H1 (cell line): ENCODE data around the gene FAT3. TPM values are rescaled to one million over a fixed set of nuclear protein-coding genes. Genes with fewer than 3 reads are reported as not detected.

Source experiments
- BACH1 ChIP-seq: IDR thresholded peaks from 2 replicates; pipeline ENCODE4 v1.6.1; 2012; ENCODE audit warnings: low read length, improper control_type of control experiment
- CBX5 ChIP-seq: fragments of 300-800, 300-1000 bp; sonication (generic); IDR thresholded peaks from 2 replicates; pipeline ENCODE4 v1.7.1; 2016; ENCODE audit warnings: antibody characterized with exemption, low read length, low read depth
- CHD1 ChIP-seq: IDR thresholded peaks from 2 replicates; pipeline ENCODE4 v1.6.1; 2012; ENCODE audit warnings: low read depth, low read length, improper control_type of control experiment
- HDAC2 ChIP-seq, 2 experiments: fragments of 300-600 bp in 1 of 2; sonication (generic) in 1 of 2; IDR thresholded peaks; 2 replicates each; pipeline ENCODE4 v1.6.1; 2011 to 2012; ENCODE audit warnings: low read depth in 2 of 2, low read length in 2 of 2, mild to moderate bottlenecking in 2 of 2, moderate library complexity in 2 of 2, borderline replicate concordance in 1 of 2, inconsistent platforms in 1 of 2
- KDM5A ChIP-seq: fragments of 200-600 bp; IDR thresholded peaks from 2 replicates; pipeline ENCODE4 v1.7.1; 2012; ENCODE audit warnings: mild to moderate bottlenecking, low read length, inconsistent platforms, mixed read lengths
- MAFK ChIP-seq: IDR thresholded peaks from 2 replicates; pipeline ENCODE4 v1.6.1; 2012; ENCODE audit warnings: low read depth, mild to moderate bottlenecking, improper control_type of control experiment, low read length
- NANOG ChIP-seq: IDR thresholded peaks from 2 replicates; pipeline ENCODE4 v1.6.1; 2011; ENCODE audit warnings: low read length, low read depth, mild to moderate bottlenecking, inconsistent platforms; ENCODE audit not compliant: insufficient read depth, poor library complexity, severe bottlenecking
- RAD21 ChIP-seq, 2 experiments: IDR thresholded peaks in 1 of 2; conservative IDR thresholded peaks in 1 of 2; 2 replicates each; pipeline ENCODE4 v1.6.1; 2011; ENCODE audit warnings: low read depth in 2 of 2, low read length in 2 of 2, improper control_type of control experiment in 1 of 2, inconsistent platforms in 1 of 2, mild to moderate bottlenecking in 1 of 2, moderate library complexity in 1 of 2
- RFX5 ChIP-seq: IDR thresholded peaks from 2 replicates; pipeline ENCODE4 v1.6.1; 2011; ENCODE audit warnings: low read depth, low read length, improper control_type of control experiment, borderline replicate concordance
- polyA plus RNA-seq, 7 experiments: library from polyadenylated mRNA; depleted of rRNA in 3 of 7; stranded (reverse) in 5 of 7; unstranded in 2 of 7; fragments of >200 nt in 5 of 7; fragments of 200-250 nt in 2 of 7; gene quantifications; 1 replicate in 5 of 7; 2 replicates in 1 of 7; 4 replicates in 1 of 7; pipeline versions ENCODE4 v1.2.1 to v1.2.3, GENCODE V29; 2011 to 2013; ENCODE audit warnings: missing spikeins in 2 of 7, mixed read lengths in 2 of 7
- total RNA-seq: library from RNA; stranded (reverse); fragmentation: NEBNext Ultra II Directional; extraction: Animal tissue kit (Norgen Biotek cat#: 25700); gene quantifications from 2 replicates; pipeline ENCODE4 v1.2.1, GENCODE V29; 2021
- TF ChIP-seq, protein P1 (sequence below): fragments of 300-600 bp; sonication (generic); IDR thresholded peaks from 2 replicates; pipeline ENCODE4 v1.7.1; 2012; ENCODE audit warnings: low read length, moderate library complexity, mild to moderate bottlenecking, inconsistent platforms; ENCODE audit not compliant: insufficient replicate concordance

Gene FAT3
- total and polyA plus RNA-seq, 2 of the 8 experiments (the other 6 are each of a cell fraction or from before 2014, with no cell fraction given), result 7.2 to 18.4 TPM

- TF ChIP-seq, protein P1, sequence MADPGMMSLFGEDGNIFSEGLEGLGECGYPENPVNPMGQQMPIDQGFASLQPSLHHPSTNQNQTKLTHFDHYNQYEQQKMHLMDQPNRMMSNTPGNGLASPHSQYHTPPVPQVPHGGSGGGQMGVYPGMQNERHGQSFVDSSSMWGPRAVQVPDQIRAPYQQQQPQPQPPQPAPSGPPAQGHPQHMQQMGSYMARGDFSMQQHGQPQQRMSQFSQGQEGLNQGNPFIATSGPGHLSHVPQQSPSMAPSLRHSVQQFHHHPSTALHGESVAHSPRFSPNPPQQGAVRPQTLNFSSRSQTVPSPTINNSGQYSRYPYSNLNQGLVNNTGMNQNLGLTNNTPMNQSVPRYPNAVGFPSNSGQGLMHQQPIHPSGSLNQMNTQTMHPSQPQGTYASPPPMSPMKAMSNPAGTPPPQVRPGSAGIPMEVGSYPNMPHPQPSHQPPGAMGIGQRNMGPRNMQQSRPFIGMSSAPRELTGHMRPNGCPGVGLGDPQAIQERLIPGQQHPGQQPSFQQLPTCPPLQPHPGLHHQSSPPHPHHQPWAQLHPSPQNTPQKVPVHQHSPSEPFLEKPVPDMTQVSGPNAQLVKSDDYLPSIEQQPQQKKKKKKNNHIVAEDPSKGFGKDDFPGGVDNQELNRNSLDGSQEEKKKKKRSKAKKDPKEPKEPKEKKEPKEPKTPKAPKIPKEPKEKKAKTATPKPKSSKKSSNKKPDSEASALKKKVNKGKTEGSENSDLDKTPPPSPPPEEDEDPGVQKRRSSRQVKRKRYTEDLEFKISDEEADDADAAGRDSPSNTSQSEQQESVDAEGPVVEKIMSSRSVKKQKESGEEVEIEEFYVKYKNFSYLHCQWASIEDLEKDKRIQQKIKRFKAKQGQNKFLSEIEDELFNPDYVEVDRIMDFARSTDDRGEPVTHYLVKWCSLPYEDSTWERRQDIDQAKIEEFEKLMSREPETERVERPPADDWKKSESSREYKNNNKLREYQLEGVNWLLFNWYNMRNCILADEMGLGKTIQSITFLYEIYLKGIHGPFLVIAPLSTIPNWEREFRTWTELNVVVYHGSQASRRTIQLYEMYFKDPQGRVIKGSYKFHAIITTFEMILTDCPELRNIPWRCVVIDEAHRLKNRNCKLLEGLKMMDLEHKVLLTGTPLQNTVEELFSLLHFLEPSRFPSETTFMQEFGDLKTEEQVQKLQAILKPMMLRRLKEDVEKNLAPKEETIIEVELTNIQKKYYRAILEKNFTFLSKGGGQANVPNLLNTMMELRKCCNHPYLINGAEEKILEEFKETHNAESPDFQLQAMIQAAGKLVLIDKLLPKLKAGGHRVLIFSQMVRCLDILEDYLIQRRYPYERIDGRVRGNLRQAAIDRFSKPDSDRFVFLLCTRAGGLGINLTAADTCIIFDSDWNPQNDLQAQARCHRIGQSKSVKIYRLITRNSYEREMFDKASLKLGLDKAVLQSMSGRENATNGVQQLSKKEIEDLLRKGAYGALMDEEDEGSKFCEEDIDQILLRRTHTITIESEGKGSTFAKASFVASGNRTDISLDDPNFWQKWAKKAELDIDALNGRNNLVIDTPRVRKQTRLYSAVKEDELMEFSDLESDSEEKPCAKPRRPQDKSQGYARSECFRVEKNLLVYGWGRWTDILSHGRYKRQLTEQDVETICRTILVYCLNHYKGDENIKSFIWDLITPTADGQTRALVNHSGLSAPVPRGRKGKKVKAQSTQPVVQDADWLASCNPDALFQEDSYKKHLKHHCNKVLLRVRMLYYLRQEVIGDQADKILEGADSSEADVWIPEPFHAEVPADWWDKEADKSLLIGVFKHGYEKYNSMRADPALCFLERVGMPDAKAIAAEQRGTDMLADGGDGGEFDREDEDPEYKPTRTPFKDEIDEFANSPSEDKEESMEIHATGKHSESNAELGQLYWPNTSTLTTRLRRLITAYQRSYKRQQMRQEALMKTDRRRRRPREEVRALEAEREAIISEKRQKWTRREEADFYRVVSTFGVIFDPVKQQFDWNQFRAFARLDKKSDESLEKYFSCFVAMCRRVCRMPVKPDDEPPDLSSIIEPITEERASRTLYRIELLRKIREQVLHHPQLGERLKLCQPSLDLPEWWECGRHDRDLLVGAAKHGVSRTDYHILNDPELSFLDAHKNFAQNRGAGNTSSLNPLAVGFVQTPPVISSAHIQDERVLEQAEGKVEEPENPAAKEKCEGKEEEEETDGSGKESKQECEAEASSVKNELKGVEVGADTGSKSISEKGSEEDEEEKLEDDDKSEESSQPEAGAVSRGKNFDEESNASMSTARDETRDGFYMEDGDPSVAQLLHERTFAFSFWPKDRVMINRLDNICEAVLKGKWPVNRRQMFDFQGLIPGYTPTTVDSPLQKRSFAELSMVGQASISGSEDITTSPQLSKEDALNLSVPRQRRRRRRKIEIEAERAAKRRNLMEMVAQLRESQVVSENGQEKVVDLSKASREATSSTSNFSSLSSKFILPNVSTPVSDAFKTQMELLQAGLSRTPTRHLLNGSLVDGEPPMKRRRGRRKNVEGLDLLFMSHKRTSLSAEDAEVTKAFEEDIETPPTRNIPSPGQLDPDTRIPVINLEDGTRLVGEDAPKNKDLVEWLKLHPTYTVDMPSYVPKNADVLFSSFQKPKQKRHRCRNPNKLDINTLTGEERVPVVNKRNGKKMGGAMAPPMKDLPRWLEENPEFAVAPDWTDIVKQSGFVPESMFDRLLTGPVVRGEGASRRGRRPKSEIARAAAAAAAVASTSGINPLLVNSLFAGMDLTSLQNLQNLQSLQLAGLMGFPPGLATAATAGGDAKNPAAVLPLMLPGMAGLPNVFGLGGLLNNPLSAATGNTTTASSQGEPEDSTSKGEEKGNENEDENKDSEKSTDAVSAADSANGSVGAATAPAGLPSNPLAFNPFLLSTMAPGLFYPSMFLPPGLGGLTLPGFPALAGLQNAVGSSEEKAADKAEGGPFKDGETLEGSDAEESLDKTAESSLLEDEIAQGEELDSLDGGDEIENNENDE, result no peak
- TF ChIP-seq CHD1 (no peak), CBX5 (no peak), MAFK (no peak), RAD21 (IDR thresholded peaks at IDR 0.05 in 1 of 2, conservative IDR thresholded peaks at IDR 0.05 in 1 of 2; ENCODE audit: low read depth in 2 of 2, low read length in 2 of 2) (peak in 1 of 2 experiments; percentile 26; a peak in 1 of 4 replicates), NANOG (no peak), HDAC2 (IDR thresholded peaks at IDR 0.05; ENCODE audit: borderline replicate concordance in 1 of 2, low read depth in 2 of 2, low read length in 2 of 2) (0 out of 4 replicates have a peak, but pooled peaks of 1 of the 2 experiments have one; percentile 11), RFX5 (no peak), BACH1 (no peak), KDM5A (no peak)
Observed at GRCh38 chr11:92227230-92227814, 2.7 kb downstream of the FAT3 start (continued).
